Stomach smooth muscle (tissue), 2 donors: Measurements from ENCODE around the gene NAPG.
"Not testable (repeated sequence)": the region's sequence is repeated elsewhere in the genome, so short reads cannot be mapped to it uniquely, and the experiment has no call there.

Experiments
- H3K27ac ChIP-seq: one replicate; pipeline ENCODE4 v1.7.0; 2013; ENCODE audit warnings: mild to moderate bottlenecking, low read length, inconsistent platforms
- H3K27me3 ChIP-seq, 2 donors: one replicate each; pipeline ENCODE4 v1.7.0; 2013; ENCODE audit warnings: low read length in 2 of 2; ENCODE audit not compliant: insufficient read depth in 2 of 2, control insufficient read depth in 1 of 2
- H3K36me3 ChIP-seq, 2 donors: one replicate each; pipeline ENCODE4 v1.7.0; 2013; ENCODE audit warnings: low read length in 2 of 2; ENCODE audit not compliant: control insufficient read depth in 2 of 2, insufficient read depth in 2 of 2
- H3K4me1 ChIP-seq: one replicate; pipeline ENCODE4 v1.7.0; 2013; ENCODE audit warnings: low read length; ENCODE audit not compliant: control insufficient read depth, insufficient read depth
- H3K4me3 ChIP-seq, 2 donors: one replicate each; pipeline ENCODE4 v1.7.0; 2013; ENCODE audit warnings: low read length in 2 of 2
- H3K9ac ChIP-seq, 2 donors: one replicate each; pipeline ENCODE4 v1.7.0; 2013; ENCODE audit warnings: low read length in 2 of 2, mild to moderate bottlenecking in 1 of 2
- H3K9me3 ChIP-seq, 2 donors: one replicate each; pipeline ENCODE4 v1.7.0; 2013; ENCODE audit warnings: low read length in 2 of 2; ENCODE audit not compliant: control insufficient read depth in 2 of 2
- donor health status: healthy.
- donor health status: Pancreatic carcinoma.

NAPG gene

GRCh38 chr18:10580215-10580614 lies 54.4 kb downstream of the NAPG start:
- Histone ChIP-seq H3K9ac (no peak overlapping the region), H3K27ac (no peak overlapping the region), H3K27me3 (no peaks in the 10 kb centered on the region), H3K4me3 (no peak overlapping the region), H3K4me1 (no peaks in the 10 kb centered on the region), H3K9me3 (no peaks in the 10 kb centered on the region), H3K36me3 (no peaks in the 10 kb centered on the region)

DNA sequence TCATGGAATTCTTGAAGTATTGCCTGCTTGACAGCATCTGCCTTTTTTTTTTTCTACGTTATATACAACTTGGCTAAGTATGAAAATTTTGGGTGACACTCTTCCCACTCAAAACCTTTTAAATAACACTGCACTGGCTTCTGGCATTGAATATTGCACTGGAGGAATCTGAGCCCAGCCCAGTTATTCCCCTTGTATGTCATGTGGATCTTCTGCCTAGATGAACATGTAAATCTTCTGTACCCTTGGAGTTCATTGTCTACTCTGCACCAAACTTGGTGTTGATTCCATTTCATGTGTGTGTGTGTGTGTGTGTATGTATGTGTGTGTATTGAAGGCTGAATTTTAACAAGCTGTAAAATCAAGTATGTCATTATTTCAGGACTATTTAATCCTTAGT lies 59.4 kb downstream of the NAPG start:
- no peaks in the 10 kb centered on the region for H3K27me3 ChIP-seq
- no peaks in the 10 kb centered on the region for H3K36me3 ChIP-seq
- no peak overlapping the region for H3K9ac ChIP-seq
- H3K4me3 ChIP-seq, result no peak overlapping the region
- H3K4me1 ChIP-seq, result no peaks in the 10 kb centered on the region
- no peak overlapping the region for H3K27ac ChIP-seq
- no peaks in the 10 kb centered on the region for H3K9me3 ChIP-seq

GRCh38 chr18:10588975-10589374 lies 63.1 kb downstream of the NAPG start:
- Histone ChIP-seq H3K9me3 (no peaks in the 10 kb centered on the region), H3K36me3 (no peaks in the 10 kb centered on the region), H3K27me3 (no peaks in the 10 kb centered on the region), H3K9ac (no peak overlapping the region), H3K4me1 (no peaks in the 10 kb centered on the region), H3K27ac (no peak overlapping the region), H3K4me3 (no peak overlapping the region)

DNA sequence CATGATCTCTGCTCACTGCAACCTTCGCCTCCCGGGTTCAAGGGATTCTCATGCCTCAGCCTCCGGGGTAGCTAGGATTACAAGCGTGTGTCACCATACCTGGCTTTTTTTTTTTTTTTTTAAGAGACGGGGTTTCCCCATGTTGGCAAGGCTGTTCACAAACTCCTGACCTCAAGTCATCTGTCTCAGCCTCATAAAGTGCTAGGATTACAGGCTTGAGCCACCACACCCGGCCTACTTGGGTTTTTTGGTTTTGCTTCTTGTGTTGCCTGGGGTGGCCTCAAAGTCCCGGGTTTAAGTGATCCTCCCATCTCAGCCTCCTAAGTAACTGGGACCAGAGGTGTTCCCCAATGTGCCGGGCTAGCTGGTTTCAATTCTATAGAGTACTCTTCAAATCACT lies 64.6 kb downstream of the NAPG start:
- Histone ChIP-seq H3K9me3 (peaks cover 0 to 2% of the 10 kb centered on the region in 2 donors), H3K4me3 (no peak overlapping the region), H3K4me1 (no peaks in the 10 kb centered on the region), H3K9ac (no peak overlapping the region), H3K27me3 (no peaks in the 10 kb centered on the region), H3K36me3 (no peaks in the 10 kb centered on the region), H3K27ac (no peak overlapping the region)

- Histone ChIP-seq H3K4me1 (no peaks in the 10 kb centered on the region), H3K27me3 (no peaks in the 10 kb centered on the region), H3K36me3 (no peaks in the 10 kb centered on the region), H3K27ac (no peak overlapping the region), H3K9ac (no peak overlapping the region), H3K9me3 (peaks cover 0 to 2% of the 10 kb centered on the region in 2 donors), H3K4me3 (no peak overlapping the region)
These were observed 66.1 kb downstream of the NAPG start for GRCh38 chr18:10591896-10592295.

DNA sequence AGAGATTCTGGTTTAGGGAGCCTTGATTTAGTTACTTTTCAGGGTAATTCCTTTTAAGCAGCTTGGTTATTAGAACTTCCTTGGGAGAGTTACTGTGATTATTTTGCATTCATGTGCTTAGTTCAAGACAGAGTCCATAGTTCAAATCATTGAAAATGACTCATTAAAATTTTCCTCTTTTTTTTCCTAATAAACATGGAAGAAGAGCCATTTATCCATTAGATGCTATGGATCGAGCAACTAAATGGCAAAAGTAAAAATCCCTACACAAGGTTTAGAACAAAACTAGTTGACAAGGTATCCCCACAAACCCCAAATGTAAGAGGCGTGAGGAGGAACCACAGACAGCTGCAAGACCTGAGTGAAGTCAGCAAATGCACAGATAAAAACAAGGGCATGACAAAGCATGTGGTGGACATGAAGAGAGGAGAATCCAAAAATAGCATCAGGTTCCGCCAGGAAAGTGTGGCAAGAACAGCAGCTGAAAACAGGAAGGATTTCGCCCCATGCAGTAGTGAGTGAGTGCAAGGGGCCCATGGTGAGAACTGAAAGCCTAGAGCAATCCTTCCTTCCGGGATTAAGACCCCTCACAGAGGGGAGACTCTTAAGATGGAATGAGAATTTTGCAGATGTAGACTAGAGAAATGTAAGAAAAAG lies 67.7 kb downstream of the NAPG start:
- not testable (repeated sequence) for H3K36me3 ChIP-seq, H3K9ac ChIP-seq, H3K9me3 ChIP-seq, H3K4me3 ChIP-seq, H3K27me3 ChIP-seq, H3K27ac ChIP-seq, H3K4me1 ChIP-seq

DNA sequence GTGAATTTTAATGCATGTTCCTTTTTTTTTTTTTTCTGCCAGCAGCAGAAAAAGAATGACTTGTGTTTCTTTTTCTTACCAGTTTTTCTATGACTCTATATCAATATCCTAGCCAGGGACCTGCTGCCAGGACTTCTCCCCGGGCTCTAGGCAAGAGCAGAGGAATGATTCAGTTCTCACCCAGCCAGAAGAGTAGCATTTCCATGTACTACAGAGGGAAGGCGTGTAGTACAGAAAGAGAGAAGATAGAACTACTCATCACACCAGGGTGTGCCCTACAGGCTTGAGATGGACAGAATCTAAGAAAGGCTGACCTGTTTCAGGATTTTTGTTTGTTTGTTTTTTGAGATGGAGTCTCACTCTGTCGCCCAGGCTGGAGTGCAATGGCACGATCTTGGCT lies 70.1 kb downstream of the NAPG start:
- not testable (repeated sequence) for H3K27me3 ChIP-seq, H3K4me1 ChIP-seq, H3K4me3 ChIP-seq, H3K9me3 ChIP-seq, H3K27ac ChIP-seq, H3K9ac ChIP-seq, H3K36me3 ChIP-seq

DNA sequence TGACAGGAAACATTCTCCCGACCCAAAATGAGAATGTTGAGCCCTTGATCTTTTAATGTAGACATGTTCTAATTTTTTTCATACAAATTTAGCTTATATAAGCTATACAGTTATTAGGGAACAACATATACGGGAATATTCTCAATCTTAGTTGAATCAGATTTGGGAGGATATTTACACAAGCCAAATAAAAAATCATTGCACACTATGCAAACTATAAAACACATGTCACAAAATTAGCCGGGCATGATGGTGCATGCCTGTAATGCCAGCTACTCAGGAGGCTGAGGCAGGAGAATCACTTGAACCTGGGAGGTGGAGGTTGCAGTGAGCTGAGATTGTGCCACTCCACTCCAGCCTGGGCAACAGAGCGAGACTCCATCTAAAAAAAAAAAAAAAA lies 71.9 kb downstream of the NAPG start:
- H3K4me3 ChIP-seq, result not testable (repeated sequence)

DNA sequence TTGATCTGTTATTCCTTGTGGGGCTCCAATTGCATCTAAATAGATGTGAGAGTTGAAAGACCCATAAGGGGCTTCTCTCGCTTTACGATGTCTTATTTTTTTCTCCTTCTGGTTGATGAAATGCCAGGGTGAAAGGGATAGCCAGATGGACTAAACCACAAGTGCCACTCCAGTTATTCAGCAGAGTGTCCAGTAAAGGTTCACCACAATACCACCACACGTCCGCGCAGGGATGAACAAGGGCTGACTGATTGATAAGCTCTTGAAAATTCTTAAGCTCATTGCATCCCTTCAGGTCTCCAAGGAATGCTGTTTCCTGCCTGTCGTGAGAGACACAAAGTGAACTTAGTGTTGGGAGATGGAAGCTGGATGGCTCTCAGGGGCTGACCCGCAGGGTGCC lies 74.9 kb downstream of the NAPG start:
- H3K27me3 ChIP-seq, H3K27ac ChIP-seq, H3K9ac ChIP-seq, H3K36me3 ChIP-seq, H3K4me1 ChIP-seq, H3K4me3 ChIP-seq, H3K9me3 ChIP-seq: not testable (repeated sequence)

More for the DNA sequence above, 71.9 kb downstream of the NAPG start:
- not testable (repeated sequence) for H3K9ac ChIP-seq, H3K4me1 ChIP-seq, H3K27ac ChIP-seq, H3K9me3 ChIP-seq, H3K36me3 ChIP-seq, H3K27me3 ChIP-seq
